MM.1S (cell line): ENCODE data around the gene MYH15.

ENCODE experiments used
- DNase-seq: peaks from one replicate; pipeline ENCODE4 v3.0.0-alpha.2; 2015
- H2AFZ ChIP-seq: fragments of 300-600 bp; sonication (generic); 2 replicates; pipeline ENCODE4 v1.6.0; 2016; ENCODE audit warnings: antibody characterized with exemption, low read length
- H3F3A ChIP-seq: fragments of 300-600 bp; sonication (generic); 2 replicates; pipeline ENCODE4 v1.6.1; 2016; ENCODE audit warnings: mild to moderate bottlenecking, antibody characterized with exemption, low read length, moderate library complexity, mixed read lengths; ENCODE audit not compliant: insufficient read depth
- H3K27ac ChIP-seq: fragments of 300-600 bp; sonication (generic); 2 replicates; pipeline ENCODE4 v1.5.1; 2016; ENCODE audit warnings: mild to moderate bottlenecking, low read length
- H3K27me3 ChIP-seq: fragments of 300-600 bp; sonication (generic); replicated peaks from 2 replicates; pipeline ENCODE4 v1.6.0; 2016; ENCODE audit warnings: low read length; ENCODE audit not compliant: insufficient read depth
- H3K36me3 ChIP-seq: fragments of 300-600 bp; sonication (generic); replicated peaks from 2 replicates; pipeline ENCODE4 v1.6.1; 2016; ENCODE audit warnings: mild to moderate bottlenecking, low read length, mixed read lengths; ENCODE audit not compliant: insufficient read depth
- H3K4me1 ChIP-seq: fragments of 300-600 bp; sonication (generic); 2 replicates; pipeline ENCODE4 v1.6.1; 2016; ENCODE audit warnings: low read length, mixed read lengths
- H3K4me2 ChIP-seq: fragments of 300-600 bp; sonication (generic); 2 replicates; pipeline ENCODE4 v1.6.0; 2016; ENCODE audit warnings: low read depth, low read length
- H3K4me3 ChIP-seq: fragments of 300-600 bp; sonication (generic); 2 replicates; pipeline ENCODE4 v1.5.1; 2016; ENCODE audit warnings: low read length, mixed read lengths
- H3K79me2 ChIP-seq: fragments of 300-600 bp; sonication (generic); 2 replicates; pipeline ENCODE4 v1.6.1; 2016; ENCODE audit warnings: mixed run types, low read length, mixed read lengths
- H3K9ac ChIP-seq: fragments of 300-600 bp; sonication (generic); 2 replicates; pipeline ENCODE4 v1.6.1; 2016; ENCODE audit warnings: low read length, mixed read lengths
- H3K9me2 ChIP-seq: fragments of 300-600 bp; sonication (generic); replicated peaks from 2 replicates; pipeline ENCODE4 v1.6.1; 2016; ENCODE audit warnings: mild to moderate bottlenecking, low read length, mixed read lengths; ENCODE audit not compliant: insufficient read depth
- H3K9me3 ChIP-seq: fragments of 300-600 bp; sonication (generic); replicated peaks from 2 replicates; pipeline ENCODE4 v1.6.1; 2016; ENCODE audit warnings: mild to moderate bottlenecking, low read length, mixed read lengths; ENCODE audit not compliant: insufficient read depth
- H4K20me1 ChIP-seq: fragments of 300-600 bp; sonication (generic); 2 replicates; pipeline ENCODE4 v1.6.1; 2016; ENCODE audit warnings: mild to moderate bottlenecking, low read length, moderate library complexity, mixed read lengths; ENCODE audit not compliant: insufficient read depth
- EZH2 ChIP-seq: fragments of 300-600 bp; sonication (generic); optimal IDR thresholded peaks from 2 replicates; pipeline ENCODE3; 2017; ENCODE audit warnings: low read depth, mild to moderate bottlenecking, antibody characterized with exemption, low read length, mixed read lengths
- EZH2phosphoT487 ChIP-seq: fragments of 300-600 bp; sonication (generic); IDR thresholded peaks from 2 replicates; pipeline ENCODE4 v1.6.1; 2018; ENCODE audit warnings: antibody characterized with exemption, low read length
- TF ChIP-seq, protein P1 (sequence below): fragments of 300-600 bp; sonication (generic); IDR thresholded peaks from 2 replicates; pipeline ENCODE4 v1.5.1; 2016; ENCODE audit warnings: antibody characterized with exemption, low read length, mixed read lengths

The MYH15 gene

DNA sequence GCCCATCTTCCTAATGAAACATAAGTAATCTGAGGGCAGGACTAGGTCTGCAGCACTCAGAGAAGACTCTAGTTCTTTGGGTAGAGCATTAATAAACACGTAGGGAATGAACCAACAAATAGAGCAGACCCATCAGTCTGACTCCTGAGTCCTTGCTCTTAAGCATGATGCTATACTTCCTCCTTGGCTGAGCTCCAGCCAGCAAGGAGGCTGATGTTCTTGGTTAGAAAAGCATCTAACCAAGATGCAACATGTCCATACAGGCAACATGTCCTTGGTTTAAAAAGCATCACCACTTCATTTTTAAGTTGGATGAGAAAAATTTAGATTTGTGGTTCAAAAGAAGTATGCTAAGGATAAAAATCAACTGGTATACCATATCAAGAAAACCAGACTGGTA is 8.5 kb upstream of the MYH15 start:
- no peaks in the 10 kb centered on the region for H3K9me2 ChIP-seq
- H3K9me3 ChIP-seq, result no peaks in the 10 kb centered on the region
- H3K9ac ChIP-seq, result no peak overlapping the region
- DNase-seq, result no peak
- H4K20me1 ChIP-seq, result no peaks in the 10 kb centered on the region
- TF ChIP-seq EZH2phosphoT487 (no peak), EZH2 (no peak)
- TF ChIP-seq, protein P1, sequence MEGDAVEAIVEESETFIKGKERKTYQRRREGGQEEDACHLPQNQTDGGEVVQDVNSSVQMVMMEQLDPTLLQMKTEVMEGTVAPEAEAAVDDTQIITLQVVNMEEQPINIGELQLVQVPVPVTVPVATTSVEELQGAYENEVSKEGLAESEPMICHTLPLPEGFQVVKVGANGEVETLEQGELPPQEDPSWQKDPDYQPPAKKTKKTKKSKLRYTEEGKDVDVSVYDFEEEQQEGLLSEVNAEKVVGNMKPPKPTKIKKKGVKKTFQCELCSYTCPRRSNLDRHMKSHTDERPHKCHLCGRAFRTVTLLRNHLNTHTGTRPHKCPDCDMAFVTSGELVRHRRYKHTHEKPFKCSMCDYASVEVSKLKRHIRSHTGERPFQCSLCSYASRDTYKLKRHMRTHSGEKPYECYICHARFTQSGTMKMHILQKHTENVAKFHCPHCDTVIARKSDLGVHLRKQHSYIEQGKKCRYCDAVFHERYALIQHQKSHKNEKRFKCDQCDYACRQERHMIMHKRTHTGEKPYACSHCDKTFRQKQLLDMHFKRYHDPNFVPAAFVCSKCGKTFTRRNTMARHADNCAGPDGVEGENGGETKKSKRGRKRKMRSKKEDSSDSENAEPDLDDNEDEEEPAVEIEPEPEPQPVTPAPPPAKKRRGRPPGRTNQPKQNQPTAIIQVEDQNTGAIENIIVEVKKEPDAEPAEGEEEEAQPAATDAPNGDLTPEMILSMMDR, result no peak
- H3K4me1 ChIP-seq, result no peaks in the 10 kb centered on the region
- no peak overlapping the region for H3K4me2 ChIP-seq
- no peaks in the 10 kb centered on the region for H3F3A ChIP-seq
- no peaks in the 10 kb centered on the region for H3K27me3 ChIP-seq
- H3K27ac ChIP-seq, result no peak overlapping the region
- H2AFZ ChIP-seq, result no peak overlapping the region
- no peaks in the 10 kb centered on the region for H3K36me3 ChIP-seq
- H3K79me2 ChIP-seq, result no peaks in the 10 kb centered on the region
- H3K4me3 ChIP-seq, result no peak overlapping the region

DNA sequence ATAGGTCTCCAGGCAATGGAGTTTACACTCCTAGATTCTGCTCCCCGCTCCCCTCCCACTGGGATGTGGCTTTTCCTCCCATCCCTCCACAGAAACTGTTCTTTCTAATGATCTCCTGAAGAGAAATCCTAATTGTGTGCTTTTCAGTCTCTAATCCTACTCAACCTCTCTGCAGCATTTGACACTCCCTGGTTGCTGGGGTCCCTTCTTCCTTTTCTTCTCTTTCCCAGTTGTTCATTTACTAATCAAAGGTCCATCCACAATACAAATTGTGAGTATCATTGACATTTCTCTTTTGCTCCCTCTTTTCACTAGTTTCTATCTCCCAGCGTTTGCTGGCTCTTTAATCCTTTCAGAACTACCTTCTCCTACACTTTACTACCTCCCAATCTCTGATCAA is 6.5 kb upstream of the MYH15 start:
- Histone ChIP-seq H3K4me1 (0 out of 2 replicates have a peak, but pooled peaks cover 5% of the 10 kb centered on the region), H3K27ac (no peak overlapping the region), H3K4me3 (no peak overlapping the region), H4K20me1 (no peaks in the 10 kb centered on the region), H2AFZ (no peak overlapping the region), H3K27me3 (no peaks in the 10 kb centered on the region), H3K36me3 (no peaks in the 10 kb centered on the region), H3K79me2 (no peaks in the 10 kb centered on the region), H3K9me3 (no peaks in the 10 kb centered on the region), H3F3A (no peaks in the 10 kb centered on the region), H3K9me2 (no peaks in the 10 kb centered on the region), H3K4me2 (no peak overlapping the region), H3K9ac (no peak overlapping the region)
- DNase-seq, result no peak
- TF ChIP-seq, protein P1, result no peak
- TF ChIP-seq EZH2, result no peak
- TF ChIP-seq EZH2phosphoT487, result no peak

DNA sequence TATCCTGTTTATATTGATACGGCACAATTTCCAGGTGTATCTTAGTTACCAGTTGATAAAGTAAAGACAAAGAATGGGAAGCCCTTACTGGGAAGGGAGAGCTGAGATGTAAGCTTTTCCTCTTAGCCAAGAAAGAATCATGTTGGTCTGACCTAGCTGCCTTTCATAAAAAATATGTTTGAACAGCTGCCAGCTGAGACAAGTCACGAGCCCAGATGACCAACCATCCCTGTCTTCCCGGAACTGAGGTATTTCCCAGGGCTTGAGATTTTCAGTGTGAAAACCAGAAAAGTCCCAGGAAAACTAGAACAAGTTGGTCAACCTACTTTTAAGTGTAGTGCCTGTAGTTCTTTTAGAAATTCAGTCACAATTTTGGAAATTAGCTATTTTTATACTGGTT is 3.6 kb upstream of the MYH15 start:
- no peaks in the 10 kb centered on the region for H3F3A ChIP-seq

More for the DNA sequence above, 3.6 kb upstream of the MYH15 start:
- no peaks in the 10 kb centered on the region for H3K36me3 ChIP-seq
- DNase-seq, result no peak
- no peaks in the 10 kb centered on the region for H3K27me3 ChIP-seq
- H3K4me3 ChIP-seq, result no peak overlapping the region
- TF ChIP-seq, protein P1, result no peak
- TF ChIP-seq EZH2 (no peak), EZH2phosphoT487 (no peak)
- no peak overlapping the region for H3K4me2 ChIP-seq
- no peaks in the 10 kb centered on the region for H3K9me3 ChIP-seq
- no peaks in the 10 kb centered on the region for H3K9me2 ChIP-seq
- H3K4me1 ChIP-seq, result 0 out of 2 replicates have a peak, but pooled peaks cover 5% of the 10 kb centered on the region
- H4K20me1 ChIP-seq, result no peaks in the 10 kb centered on the region
- no peaks in the 10 kb centered on the region for H3K79me2 ChIP-seq
- H3K9ac ChIP-seq, result no peak overlapping the region
- no peak overlapping the region for H3K27ac ChIP-seq
- 0 out of 2 replicates have a peak overlapping the region, but pooled peaks have one; percentile 39 for H2AFZ ChIP-seq
